Prostate gland (tissue), 2 donors: ENCODE results near the gene SLC25A40. TPM values are rescaled to one million over a fixed set of nuclear protein-coding genes. Genes with fewer than 3 reads are reported as not detected.
"Not testable (repeated sequence)": the region's sequence is repeated elsewhere in the genome, so short reads cannot be mapped to it uniquely, and the experiment has no call there.

Experiments
- DNase-seq: peaks from one replicate; pipeline ENCODE4 v3.0.0-alpha.2; 2019; ENCODE audit warnings: low spot score
- H3K27ac ChIP-seq, 2 donors: fragments of 200-600 bp; sonication (generic); 2 replicates each; pipeline ENCODE4 v1.5.1; 2017 to 2019
- H3K27me3 ChIP-seq: fragments of 200-600 bp; sonication (generic); replicated peaks from 2 replicates; pipeline ENCODE4 v1.5.1; 2019; ENCODE audit not compliant: insufficient read depth
- H3K36me3 ChIP-seq, 2 donors: fragments of 200-600 bp; sonication (generic); 1 replicate in 1 of 2; 2 replicates in 1 of 2; pipeline versions ENCODE4 v1.5.1 to v1.8.1; 2017 to 2019
- H3K4me1 ChIP-seq: fragments of 200-600 bp; sonication (generic); replicated peaks from 2 replicates; pipeline ENCODE4 v1.5.1; 2019
- H3K4me3 ChIP-seq, 2 donors: fragments of 200-600 bp; sonication (generic); 2 replicates each; pipeline ENCODE4 v1.5.1; 2017 to 2019
- H3K9me3 ChIP-seq: fragments of 200-600 bp; sonication (generic); 2 replicates; pipeline ENCODE4 v1.5.1; 2017
- CTCF ChIP-seq, 4 experiments: fragments of 200-600 bp in 2 of 4; fragments of 450-650 bp in 2 of 4; sonication (generic) in 2 of 4; IDR thresholded peaks; 1 replicate in 3 of 4; 2 replicates in 1 of 4; pipeline ENCODE4 v1.5.1; 2016 to 2019; ENCODE audit warnings: antibody characterized with exemption in 4 of 4, mild to moderate bottlenecking in 2 of 4, moderate library complexity in 2 of 4
- POLR2A ChIP-seq: fragments of 450-650 bp; IDR thresholded peaks from one replicate; pipeline ENCODE4 v1.6.1; 2016; ENCODE audit warnings: antibody characterized with exemption, mild to moderate bottlenecking
- POLR2AphosphoS5 ChIP-seq: sonication (generic); formaldehyde crosslinking; IDR thresholded peaks from one replicate; pipeline ENCODE4 v1.6.1; 2017; ENCODE audit warnings: antibody characterized with exemption
- WGBS: methylation state at CpG from one replicate; pipeline ENCODE4 v1.1.5; 2018; 5-methylcytosine and 5-hydroxymethylcytosine counted together
- intact Hi-C: fragments of 100-400 bp; cut with DNase I; formaldehyde crosslinking; loops from one replicate; pipeline ENCODE4 v1.14.2; 2022
- total RNA-seq, 2 donors: library from RNA; depleted of rRNA; stranded (reverse); fragments of >200 nt; gene quantifications; one replicate each; pipeline ENCODE4 v1.1.0, GENCODE V29; 2016

Gene SLC25A40
- total RNA-seq, 2 donors from 2014 or later: 19.5 to 33.9 TPM

- TF ChIP-seq POLR2A (no peak), POLR2AphosphoS5 (no peak), CTCF (IDR thresholded peaks at IDR 0.05) (no peak)
- no peaks in the 10 kb centered on the region for H3K4me1 ChIP-seq
- H3K36me3 ChIP-seq: no peaks in the 10 kb centered on the region
- intact Hi-C loops: no loop called here
- H3K27ac ChIP-seq: no peak overlapping the region
- no peak overlapping the region for H3K4me3 ChIP-seq
- 92% methylated on average over 4 of the region's 4 CpGs for WGBS
- no peaks in the 10 kb centered on the region for H3K27me3 ChIP-seq
- no peak for DNase-seq
- no peaks in the 10 kb centered on the region for H3K9me3 ChIP-seq
These were observed 36.0 kb upstream of the SLC25A40 start for GRCh38 chr7:87912121-87912520.

GRCh38 chr7:87908814-87909213, 32.7 kb upstream of the SLC25A40 start:
- H3K27ac ChIP-seq, H3K4me1 ChIP-seq, H3K27me3 ChIP-seq, H3K9me3 ChIP-seq, H3K4me3 ChIP-seq, intact Hi-C loops, DNase-seq, H3K36me3 ChIP-seq: not testable (repeated sequence)
- 98% methylated on average over 4 of the region's 4 CpGs for WGBS

- 72% methylated on average over 3 of the region's 3 CpGs for WGBS
These were observed 31.2 kb upstream of the SLC25A40 start for GRCh38 chr7:87907136-87907906.

GRCh38 chr7:87899255-87899654, 23.1 kb upstream of the SLC25A40 start:
- Histone ChIP-seq H3K4me1 (no peaks in the 10 kb centered on the region), H3K9me3 (no peaks in the 10 kb centered on the region), H3K36me3 (no peaks in the 10 kb centered on the region), H3K27me3 (no peaks in the 10 kb centered on the region), H3K27ac (no peak overlapping the region), H3K4me3 (no peak overlapping the region)
- WGBS: 98% methylated on average over 2 of the region's 2 CpGs
- intact Hi-C loops: no loop called here
- no peak for DNase-seq
- no peak for TF ChIP-seq CTCF (IDR thresholded peaks at IDR 0.05)
- no peak for TF ChIP-seq POLR2AphosphoS5
- no peak for TF ChIP-seq POLR2A

More at GRCh38 chr7:87907136-87907906, 31.2 kb upstream of the SLC25A40 start:
- H3K4me3 ChIP-seq, DNase-seq, H3K9me3 ChIP-seq, H3K4me1 ChIP-seq, H3K36me3 ChIP-seq, intact Hi-C loops, H3K27me3 ChIP-seq, H3K27ac ChIP-seq: not testable (repeated sequence)

- no peak overlapping the region for H3K4me3 ChIP-seq
- no peaks in the 10 kb centered on the region for H3K27me3 ChIP-seq
- intact Hi-C loops: no loop called here
- TF ChIP-seq CTCF (IDR thresholded peaks at IDR 0.05): no peak
- TF ChIP-seq POLR2AphosphoS5: no peak
- no peak for TF ChIP-seq POLR2A
- H3K27ac ChIP-seq: no peak overlapping the region
- no peaks in the 10 kb centered on the region for H3K36me3 ChIP-seq
- DNase-seq: no peak
- no peaks in the 10 kb centered on the region for H3K9me3 ChIP-seq
- no peaks in the 10 kb centered on the region for H3K4me1 ChIP-seq
- WGBS: 94% methylated on average over 2 of the region's 2 CpGs
These were observed 19.2 kb upstream of the SLC25A40 start for GRCh38 chr7:87895363-87895762.

- H3K36me3 ChIP-seq: no peaks in the 10 kb centered on the region
- no peak for DNase-seq
- intact Hi-C loops: loop anchor here (5.0 kb wide), 2 partner anchors 90 to 470 kb away; no protein-coding TSS in a partner anchor
- H3K27ac ChIP-seq: no peak overlapping the region
- TF ChIP-seq CTCF (IDR thresholded peaks at IDR 0.05) (peak in 3 of 4 experiments; percentile 48 to 51 (median 50)), POLR2AphosphoS5 (no peak)
- no peaks in the 10 kb centered on the region for H3K9me3 ChIP-seq
- no peaks in the 10 kb centered on the region for H3K27me3 ChIP-seq
- H3K4me3 ChIP-seq: no peak overlapping the region
- H3K4me1 ChIP-seq: no peaks in the 10 kb centered on the region
These were observed 10.7 kb upstream of the SLC25A40 start for GRCh38 chr7:87886875-87887274.
